ENCODE data around the gene KCNA3.

KCNA3 gene

DNA sequence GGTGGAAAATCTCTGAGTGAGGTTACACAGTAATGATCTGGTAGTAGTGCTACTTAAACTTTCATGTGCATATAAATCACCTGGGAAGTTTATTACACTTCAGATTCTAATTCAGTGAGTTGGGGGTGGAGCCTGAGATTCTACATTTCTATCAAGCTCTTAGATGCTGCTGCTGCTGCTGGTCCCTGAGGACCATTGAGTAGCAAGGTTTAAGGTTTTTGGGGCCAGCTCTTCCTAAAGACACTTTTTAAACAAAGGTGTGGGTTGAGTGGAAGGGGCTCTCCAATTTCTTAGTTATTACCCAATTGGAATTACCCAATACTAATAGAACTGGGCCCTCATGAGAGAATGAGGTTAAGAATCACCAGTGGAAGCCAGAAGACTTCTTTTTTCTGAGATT lies 29.5 kb downstream of the KCNA3 start:
- Mint-ChIP-seq H3K4me3 (no peak overlapping the region), H3K27me3 (ENCODE audit: low read depth, poor library complexity) (peaks cover 19% of the 10 kb centered on the region), H3K9me3 (no peaks in the 10 kb centered on the region), H3K27ac (no peak overlapping the region), H3K36me3 (ENCODE audit: low read depth) (no peaks in the 10 kb centered on the region), H3K4me1 (no peaks in the 10 kb centered on the region)
- TF ChIP-seq, protein P1, sequence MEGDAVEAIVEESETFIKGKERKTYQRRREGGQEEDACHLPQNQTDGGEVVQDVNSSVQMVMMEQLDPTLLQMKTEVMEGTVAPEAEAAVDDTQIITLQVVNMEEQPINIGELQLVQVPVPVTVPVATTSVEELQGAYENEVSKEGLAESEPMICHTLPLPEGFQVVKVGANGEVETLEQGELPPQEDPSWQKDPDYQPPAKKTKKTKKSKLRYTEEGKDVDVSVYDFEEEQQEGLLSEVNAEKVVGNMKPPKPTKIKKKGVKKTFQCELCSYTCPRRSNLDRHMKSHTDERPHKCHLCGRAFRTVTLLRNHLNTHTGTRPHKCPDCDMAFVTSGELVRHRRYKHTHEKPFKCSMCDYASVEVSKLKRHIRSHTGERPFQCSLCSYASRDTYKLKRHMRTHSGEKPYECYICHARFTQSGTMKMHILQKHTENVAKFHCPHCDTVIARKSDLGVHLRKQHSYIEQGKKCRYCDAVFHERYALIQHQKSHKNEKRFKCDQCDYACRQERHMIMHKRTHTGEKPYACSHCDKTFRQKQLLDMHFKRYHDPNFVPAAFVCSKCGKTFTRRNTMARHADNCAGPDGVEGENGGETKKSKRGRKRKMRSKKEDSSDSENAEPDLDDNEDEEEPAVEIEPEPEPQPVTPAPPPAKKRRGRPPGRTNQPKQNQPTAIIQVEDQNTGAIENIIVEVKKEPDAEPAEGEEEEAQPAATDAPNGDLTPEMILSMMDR (IDR thresholded peaks at IDR 0.05), result no peak
- no peak for DNase-seq

DNA sequence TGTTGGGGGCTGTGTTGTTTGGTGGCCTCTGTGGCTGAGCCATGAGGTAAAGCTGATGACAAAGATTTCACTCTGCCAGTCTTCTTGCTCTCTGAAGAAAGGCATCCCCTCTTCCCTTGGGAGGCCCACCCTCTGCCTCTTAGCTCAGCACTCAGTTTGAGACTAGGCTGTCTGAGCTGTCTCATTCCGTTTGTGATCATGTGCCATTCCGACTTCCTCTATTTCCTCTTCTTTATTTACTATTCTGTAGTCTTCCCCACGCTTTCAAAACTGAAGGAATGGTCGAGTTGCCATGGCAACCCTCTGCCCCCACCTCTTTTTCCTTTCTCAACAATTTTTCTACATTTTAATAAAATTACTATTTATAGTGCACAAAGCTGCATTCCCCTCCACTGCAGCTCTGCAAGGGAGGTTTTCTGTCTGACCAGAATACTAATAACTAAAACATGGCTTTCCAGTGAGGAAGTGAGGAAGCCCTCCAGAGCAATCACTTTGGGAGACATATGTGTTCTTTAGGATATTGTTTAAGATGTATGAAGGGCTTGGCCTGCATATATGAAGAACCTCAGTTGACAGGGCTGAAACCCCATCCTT lies 30.8 kb downstream of the KCNA3 start:
- TF ChIP-seq, protein P1 (IDR thresholded peaks at IDR 0.05), result no peak
- H3K27me3 Mint-ChIP-seq (ENCODE audit: low read depth, poor library complexity), result peaks cover 25% of the 10 kb centered on the region
- H3K27ac Mint-ChIP-seq, result no peak overlapping the region
- H3K4me1 Mint-ChIP-seq, result no peaks in the 10 kb centered on the region
- DNase-seq, result no peak
- H3K9me3 Mint-ChIP-seq, result no peaks in the 10 kb centered on the region
- no peaks in the 10 kb centered on the region for H3K36me3 Mint-ChIP-seq (ENCODE audit: low read depth)
- H3K4me3 Mint-ChIP-seq, result no peak overlapping the region

DNA sequence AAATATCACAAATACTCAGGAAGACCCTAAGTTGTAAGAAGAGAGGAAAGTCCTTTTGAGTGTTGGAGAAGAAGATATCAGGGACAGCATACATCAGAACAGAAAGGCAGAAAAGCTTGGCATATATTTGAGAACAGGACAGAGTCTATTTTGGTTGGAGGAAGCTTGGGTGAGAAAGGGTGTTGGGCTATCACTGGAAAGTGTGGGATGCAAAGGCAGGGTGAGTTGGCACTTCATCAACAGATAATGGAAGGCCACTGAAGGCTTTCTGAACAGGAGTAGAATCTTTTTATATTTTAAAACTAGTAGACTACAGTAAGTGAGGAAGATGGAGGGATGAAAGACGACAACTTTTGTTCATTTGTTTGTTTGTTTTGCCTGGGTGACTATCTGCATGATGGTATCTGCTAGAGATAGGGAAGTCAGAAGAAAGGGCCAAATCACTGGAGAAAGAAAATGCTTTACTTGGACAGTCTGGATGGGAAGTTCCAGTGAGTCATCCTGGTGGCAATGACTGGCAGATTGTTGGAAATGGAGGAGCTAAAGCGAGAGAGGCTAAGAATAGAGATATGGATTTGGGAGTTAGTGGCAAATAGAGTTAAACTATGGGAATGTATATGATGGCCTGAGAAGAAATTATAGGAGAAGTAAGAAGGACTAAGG lies 34.9 kb downstream of the KCNA3 start:
- no peak for DNase-seq
- Mint-ChIP-seq H3K4me1 (no peaks in the 10 kb centered on the region), H3K36me3 (ENCODE audit: low read depth) (no peaks in the 10 kb centered on the region), H3K4me3 (no peak overlapping the region), H3K27ac (no peak overlapping the region), H3K9me3 (no peaks in the 10 kb centered on the region), H3K27me3 (ENCODE audit: low read depth, poor library complexity) (peaks cover 42% of the 10 kb centered on the region)
- TF ChIP-seq, protein P1 (IDR thresholded peaks at IDR 0.05), result no peak

DNA sequence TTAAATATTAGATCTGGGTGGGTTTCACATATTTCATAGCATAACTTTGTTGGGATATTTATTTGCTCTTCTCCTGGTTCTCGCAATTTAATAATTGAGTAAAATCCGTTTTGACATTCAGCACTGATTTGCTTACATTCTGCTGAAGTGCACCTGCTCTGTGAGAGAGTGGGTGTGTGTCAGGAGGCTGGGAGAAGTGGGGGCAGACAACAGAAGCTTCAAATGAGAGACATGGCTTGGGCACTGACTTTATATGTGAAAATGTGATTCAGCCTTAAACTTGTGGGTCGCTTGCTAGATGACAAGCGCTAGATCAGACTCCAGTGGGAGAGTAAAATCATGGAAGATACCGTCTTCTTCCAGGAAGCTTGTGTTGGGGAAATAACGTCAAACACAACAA lies 36.2 kb downstream of the KCNA3 start:
- H3K27ac Mint-ChIP-seq, result no peak overlapping the region
- H3K4me3 Mint-ChIP-seq, result no peak overlapping the region
- no peak for DNase-seq
- H3K4me1 Mint-ChIP-seq, result no peaks in the 10 kb centered on the region
- H3K36me3 Mint-ChIP-seq (ENCODE audit: low read depth), result no peaks in the 10 kb centered on the region
- no peaks in the 10 kb centered on the region for H3K9me3 Mint-ChIP-seq
- TF ChIP-seq, protein P1 (IDR thresholded peaks at IDR 0.05), result no peak
- H3K27me3 Mint-ChIP-seq (ENCODE audit: low read depth, poor library complexity), result peaks cover 37% of the 10 kb centered on the region

DNA sequence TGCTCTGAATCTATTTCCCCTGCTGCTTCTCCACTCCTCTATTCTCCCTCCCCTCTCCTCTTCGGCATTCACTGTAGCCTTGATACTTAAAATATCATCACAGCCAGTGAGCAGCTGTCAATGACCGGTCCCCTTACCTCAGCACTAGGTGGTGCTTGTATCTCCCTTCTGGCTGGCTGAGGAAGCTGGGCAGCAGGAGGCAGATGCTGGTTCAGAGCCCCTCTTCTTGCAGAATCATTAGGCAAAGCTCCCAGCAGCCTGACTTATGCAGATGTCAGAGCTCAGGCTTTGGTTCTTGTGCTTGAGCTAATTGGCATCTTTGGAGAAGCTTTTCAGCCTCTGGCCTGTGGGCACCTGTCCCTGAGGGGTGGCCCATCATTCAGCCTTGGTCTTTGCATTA lies 36.7 kb downstream of the KCNA3 start:
- H3K4me1 Mint-ChIP-seq, result no peaks in the 10 kb centered on the region
- H3K27ac Mint-ChIP-seq, result no peak overlapping the region
- H3K36me3 Mint-ChIP-seq (ENCODE audit: low read depth), result no peaks in the 10 kb centered on the region
- DNase-seq, result no peak
- TF ChIP-seq, protein P1 (IDR thresholded peaks at IDR 0.05), result no peak
- no peak overlapping the region for H3K4me3 Mint-ChIP-seq
- peaks cover 40% of the 10 kb centered on the region for H3K27me3 Mint-ChIP-seq (ENCODE audit: low read depth, poor library complexity)
- no peaks in the 10 kb centered on the region for H3K9me3 Mint-ChIP-seq

DNA sequence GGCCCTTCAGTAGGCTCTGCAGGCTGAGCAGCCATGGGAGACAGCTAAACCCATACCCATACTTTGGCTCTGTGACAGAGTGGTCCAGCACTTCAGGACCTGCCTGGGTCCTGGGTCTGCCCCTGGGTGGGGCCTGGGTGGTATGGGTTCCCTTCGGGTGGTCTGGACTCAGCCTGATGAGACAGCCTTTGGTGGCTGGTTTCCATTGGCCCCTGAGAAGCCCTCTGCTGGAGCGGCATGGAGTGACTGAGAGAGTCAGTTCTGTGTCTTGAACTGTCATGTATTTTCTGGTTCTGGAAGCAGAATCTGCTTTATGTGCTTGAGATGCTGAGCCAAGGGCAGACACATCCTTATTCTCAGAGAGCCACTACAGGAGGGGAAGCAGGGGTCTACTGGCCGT lies 37.3 kb downstream of the KCNA3 start:
- Mint-ChIP-seq H3K27me3 (ENCODE audit: low read depth, poor library complexity) (peaks cover 40% of the 10 kb centered on the region), H3K27ac (no peak overlapping the region), H3K4me3 (no peak overlapping the region), H3K4me1 (no peaks in the 10 kb centered on the region), H3K36me3 (ENCODE audit: low read depth) (no peaks in the 10 kb centered on the region), H3K9me3 (no peaks in the 10 kb centered on the region)
- no peak for DNase-seq
- TF ChIP-seq, protein P1 (IDR thresholded peaks at IDR 0.05), result no peak
